AG08395 (cell line): Measurements from ENCODE around the gene RPL38.

Source experiments
- DNase-seq: peaks from one replicate; pipeline ENCODE4 v3.0.0; 2012; ENCODE audit warnings: mixed read lengths, low spot score

The RPL38 gene

GRCh38 chr17:74250324-74250995 is 47.0 kb downstream of the RPL38 start:
- DNase-seq, result no peak

- DNase-seq, result no peak
Observed at GRCh38 chr17:74251051-74251450, 47.6 kb downstream of the RPL38 start.

- DNase-seq, result no peak
Observed at GRCh38 chr17:74251569-74251968, 48.1 kb downstream of the RPL38 start.

- no peak for DNase-seq
Observed at GRCh38 chr17:74252211-74252610, 48.7 kb downstream of the RPL38 start.

GRCh38 chr17:74253036-74253435 is 49.6 kb downstream of the RPL38 start:
- DNase-seq, result no peak

GRCh38 chr17:74257311-74257710 is 53.8 kb downstream of the RPL38 start:
- DNase-seq, result no peak

- no peak for DNase-seq
Observed at GRCh38 chr17:74259667-74260524, 56.4 kb downstream of the RPL38 start.
